Head of caudate nucleus (tissue), 42 donors: Measurements from ENCODE around the gene EPHB2.
"Not testable (repeated sequence)": the region's sequence is repeated elsewhere in the genome, so short reads cannot be mapped to it uniquely, and the experiment has no call there.

Experiments used
- DNase-seq, 42 donors: peaks; one replicate each; pipeline versions ENCODE4 v3.0.0 to v3.0.0-alpha.2; 2020 to 2021; ENCODE audit warnings: mixed read lengths in 7 of 42
- intact Hi-C: fragments of 100-400 bp; cut with DNase I; formaldehyde crosslinking; loops from one replicate; pipeline ENCODE4 v1.15.0; 2022

The EPHB2 gene

DNA sequence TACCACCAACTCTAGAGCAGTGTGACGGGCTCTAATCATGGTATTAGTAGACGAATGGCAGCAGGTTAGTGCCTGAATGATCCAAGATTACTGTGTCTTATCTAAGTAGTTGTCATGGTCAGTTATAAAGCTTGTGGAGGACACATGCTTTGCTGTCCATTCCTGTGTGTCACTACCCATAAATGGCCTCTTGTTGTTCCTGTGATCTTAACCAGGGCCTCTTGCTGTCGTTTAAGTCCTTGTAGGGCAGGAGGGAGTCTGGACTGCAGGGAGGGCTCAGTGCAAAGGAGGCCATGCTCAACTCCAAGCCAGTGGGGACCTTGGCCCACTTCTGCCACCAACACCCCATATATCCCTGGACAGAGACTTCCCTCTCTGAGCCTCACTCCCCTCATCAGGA is 130.5 kb downstream of the EPHB2 start:
- intact Hi-C loops: no loop called here
- no peak for DNase-seq

DNA sequence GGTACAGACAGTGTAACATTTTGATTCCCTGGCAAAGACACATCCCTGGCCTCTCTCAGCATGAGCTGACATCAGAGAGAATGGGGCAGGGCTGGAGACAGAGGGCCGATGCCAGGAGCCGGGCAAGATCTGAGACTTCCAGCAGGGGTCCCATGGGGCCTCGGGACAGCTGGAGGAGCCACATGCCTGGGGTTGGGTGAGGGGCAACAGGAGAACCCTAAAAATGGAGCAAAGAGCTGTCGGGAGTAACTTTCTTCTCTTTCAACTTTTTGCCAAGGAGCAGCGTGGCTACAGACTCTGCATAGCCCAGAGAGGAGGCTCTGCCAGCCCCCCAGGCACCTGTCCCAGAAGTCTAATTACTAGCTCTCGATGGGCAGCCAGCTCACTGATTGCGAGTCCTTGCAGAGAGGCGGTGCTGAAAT is 131.2 kb downstream of the EPHB2 start:
- peak in 33 of 42 donors; percentile 27 to 78 (median 57) for DNase-seq
- intact Hi-C loops: no loop called here

DNA sequence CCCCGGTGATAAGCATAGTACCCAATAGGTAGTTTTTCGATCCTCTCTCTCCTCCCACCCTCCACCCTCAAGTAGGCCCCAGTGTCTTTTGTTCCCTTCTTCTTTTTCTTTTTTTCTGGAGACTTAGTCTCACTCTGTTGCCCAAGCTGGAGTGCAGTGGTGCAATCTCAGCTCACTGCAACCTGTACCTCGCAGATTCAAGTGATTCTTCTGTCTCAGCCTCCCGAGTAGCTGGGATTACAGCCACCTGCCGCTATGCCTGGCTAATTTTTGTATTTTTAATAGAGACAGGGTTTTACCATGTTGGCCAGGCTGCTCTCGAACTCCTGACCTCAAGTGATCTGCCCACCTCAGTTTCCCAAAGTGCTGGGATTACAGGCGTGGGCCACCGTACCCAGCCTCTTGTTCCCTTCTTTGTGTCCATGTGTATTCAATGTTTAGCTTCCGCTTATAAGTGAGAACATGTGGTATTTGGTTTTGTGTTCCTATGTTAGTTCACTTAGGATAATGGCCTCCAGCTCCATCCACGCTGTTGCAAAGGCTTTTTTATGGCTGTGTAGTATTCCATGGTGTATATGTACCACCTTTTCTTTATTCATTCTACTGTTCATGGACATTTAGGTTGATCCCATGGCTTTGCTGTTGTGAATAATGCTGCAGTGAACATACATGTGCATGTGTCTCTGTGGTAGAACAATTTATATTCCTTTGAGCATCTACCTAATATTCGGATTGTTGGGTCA is 133.0 kb downstream of the EPHB2 start:
- intact Hi-C loops, DNase-seq: not testable (repeated sequence)

DNA sequence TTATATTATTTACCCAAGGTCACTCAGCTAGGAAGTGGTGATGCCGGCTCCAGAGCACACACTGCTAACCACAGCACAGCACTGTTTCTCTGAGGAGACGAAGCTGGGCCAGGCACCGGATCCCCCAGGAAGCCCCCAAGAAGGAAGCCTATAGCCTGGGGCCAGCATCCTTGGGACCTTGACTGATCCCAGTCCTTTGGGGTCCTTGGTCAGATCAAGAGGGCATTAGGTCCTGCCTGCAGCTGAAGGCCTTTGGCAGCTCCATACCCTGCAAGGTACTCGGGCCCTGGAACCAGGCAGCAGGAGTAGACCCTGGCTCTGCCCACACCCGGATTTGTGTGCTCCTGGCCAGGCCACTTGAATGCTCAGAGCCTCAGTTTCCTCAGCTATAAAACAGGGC is 134.0 kb downstream of the EPHB2 start:
- intact Hi-C loops: no loop called here
- DNase-seq: no peak

DNA sequence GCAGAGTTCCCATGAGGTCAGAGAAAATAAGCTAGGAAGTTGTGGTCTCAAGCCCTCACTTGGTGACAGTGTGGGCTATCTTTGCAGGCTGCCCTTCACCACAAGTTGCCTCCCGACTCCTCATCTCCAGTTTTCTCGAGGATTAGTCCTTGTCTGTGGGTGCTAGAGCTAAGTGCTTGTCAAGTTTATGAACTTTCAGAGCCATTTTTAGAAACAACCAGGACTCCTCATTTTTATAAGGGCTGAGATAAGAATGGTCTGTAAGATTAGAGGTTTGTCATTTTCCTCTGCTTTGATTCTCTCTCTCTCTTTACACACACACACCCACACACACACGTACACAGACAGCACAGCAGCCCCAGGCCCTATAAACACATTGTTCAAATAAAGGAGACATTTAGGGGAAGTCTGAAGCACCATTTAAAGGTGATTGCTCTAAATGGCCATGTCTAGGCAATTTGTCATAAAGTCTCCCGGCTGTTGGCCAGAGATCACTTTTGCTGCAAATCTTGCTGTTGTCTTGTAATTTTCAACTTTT is 134.8 kb downstream of the EPHB2 start:
- DNase-seq: no peak
- intact Hi-C loops: no loop called here

- DNase-seq: peak in 40 of 42 donors; percentile 39 to 89 (median 70)
- intact Hi-C loops: no loop called here
These were observed 135.8 kb downstream of the EPHB2 start for GRCh38 chr1:22846458-22846857.

DNA sequence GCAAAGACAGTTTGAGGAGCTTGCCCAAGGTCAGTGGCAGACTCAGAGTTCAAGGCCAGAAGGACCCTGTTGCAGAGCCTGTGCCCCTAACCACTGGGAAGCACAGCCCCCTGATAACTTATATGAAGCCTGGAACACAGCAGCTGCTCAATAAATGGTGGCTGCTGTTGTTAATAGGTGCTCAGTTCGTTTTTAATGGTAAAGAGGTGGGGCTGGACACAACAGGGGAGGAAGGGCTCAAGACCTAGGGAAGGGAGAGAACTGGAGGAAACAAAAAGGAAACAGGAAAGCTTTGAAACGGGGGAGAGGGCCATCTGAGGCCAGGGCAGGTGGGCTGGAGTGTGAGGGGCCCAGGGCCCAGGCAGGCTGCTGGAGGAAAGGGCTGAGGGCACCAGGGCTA is 136.6 kb downstream of the EPHB2 start:
- no peak for DNase-seq
- intact Hi-C loops: no loop called here

DNA sequence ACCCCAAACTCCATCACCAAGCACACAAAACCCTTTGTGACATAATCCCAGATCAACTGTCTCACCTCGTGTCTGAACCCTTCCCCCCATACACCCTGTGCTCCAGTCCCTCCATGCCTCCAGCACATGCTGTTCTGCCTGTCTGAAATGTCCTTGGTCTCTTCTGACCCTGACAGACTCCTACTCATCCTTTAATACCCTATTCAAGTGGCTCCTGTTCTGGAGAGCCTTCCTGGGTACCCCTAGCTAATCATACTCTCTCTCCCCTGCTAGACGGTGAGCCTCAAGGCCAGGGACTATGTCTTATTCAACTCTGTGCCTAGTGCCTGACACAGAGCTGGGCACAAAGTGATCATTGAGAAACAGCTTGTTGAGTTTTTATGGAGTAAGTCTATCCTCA is 137.1 kb downstream of the EPHB2 start:
- intact Hi-C loops: no loop called here
- DNase-seq: no peak

DNA sequence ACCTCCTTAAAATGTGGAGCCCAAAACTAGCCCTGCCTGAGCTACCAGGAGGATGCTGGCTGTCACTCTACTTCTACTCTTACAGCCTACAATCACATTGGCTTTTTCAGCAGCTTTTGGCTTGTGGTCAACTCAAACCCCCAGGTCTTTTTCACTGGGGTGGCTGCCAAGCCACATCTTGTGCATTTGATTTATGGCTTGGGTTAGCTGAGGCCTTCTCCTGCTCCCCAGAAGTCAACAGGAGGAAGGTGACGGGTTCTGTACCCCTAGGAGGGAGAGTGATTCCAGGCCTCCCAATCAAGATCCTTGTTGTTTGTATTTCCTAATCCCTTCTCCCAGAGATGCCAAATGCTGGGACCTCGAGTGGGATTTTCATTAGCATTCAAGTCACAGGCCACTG is 137.8 kb downstream of the EPHB2 start:
- intact Hi-C loops: no loop called here

DNA sequence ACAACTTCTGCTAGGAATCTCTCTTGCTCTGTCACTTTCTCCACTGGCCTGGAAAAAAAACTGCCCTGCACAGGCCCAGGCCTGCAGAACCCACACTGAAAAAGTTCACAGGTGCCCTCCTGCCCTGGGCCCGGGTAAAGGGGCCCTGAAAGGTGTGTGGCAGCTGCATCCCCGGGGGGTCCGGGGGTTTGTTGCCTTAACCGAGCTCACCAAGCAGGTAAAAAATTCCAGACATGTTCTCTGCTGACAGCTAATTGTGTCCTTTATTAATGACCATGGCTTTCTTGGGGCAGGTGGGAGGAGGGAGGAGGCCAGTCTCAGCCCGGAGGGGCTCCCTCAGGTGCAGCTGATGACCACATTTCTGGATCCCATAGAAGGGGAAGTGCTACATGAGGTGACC is 139.1 kb downstream of the EPHB2 start:
- intact Hi-C loops: no loop called here
- DNase-seq: no peak

More for the DNA sequence above, 137.8 kb downstream of the EPHB2 start:
- DNase-seq: no peak

DNA sequence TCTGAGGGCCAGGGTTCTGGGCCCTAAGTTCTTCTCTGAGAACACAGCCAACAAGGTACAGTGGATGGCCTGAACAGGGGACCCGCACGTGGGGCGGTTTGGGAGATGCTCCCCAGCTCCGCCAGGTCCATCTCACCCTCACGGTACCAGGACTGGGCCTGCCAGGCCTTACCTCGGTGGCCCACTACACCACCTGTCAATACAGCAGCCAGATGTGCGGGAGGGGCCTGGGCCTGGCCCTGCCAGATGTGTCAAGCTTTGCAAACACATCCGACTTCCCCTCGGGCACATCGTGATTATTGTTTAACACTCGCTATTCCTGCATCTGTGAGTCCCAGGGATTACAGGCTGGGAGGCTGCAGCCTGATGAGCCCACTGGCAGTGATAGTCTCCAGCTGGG is 139.6 kb downstream of the EPHB2 start:
- no peak for DNase-seq
- intact Hi-C loops: no loop called here

DNA sequence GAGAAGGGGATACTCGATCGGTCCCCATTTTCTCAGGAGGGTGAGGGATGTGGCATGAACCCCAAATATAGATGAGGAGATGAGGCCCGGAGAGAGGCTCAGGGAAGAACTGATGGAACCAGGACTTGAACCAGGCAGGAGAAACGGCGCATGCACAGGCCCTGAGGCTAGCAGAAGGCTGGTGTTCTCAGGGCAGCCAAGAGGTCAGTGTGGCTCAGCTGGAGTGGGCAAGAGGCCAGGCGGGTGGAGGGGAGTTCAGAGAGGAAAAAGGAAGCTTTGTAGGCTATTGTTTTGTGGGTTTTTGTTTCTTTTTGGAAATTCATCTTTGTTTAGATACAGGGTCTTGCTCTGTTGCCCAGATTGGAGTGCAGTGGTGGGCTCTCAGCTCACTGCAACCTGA is 140.0 kb downstream of the EPHB2 start:
- DNase-seq: peak; percentile 71 to 94 (median 87)
- intact Hi-C loops: no loop called here

DNA sequence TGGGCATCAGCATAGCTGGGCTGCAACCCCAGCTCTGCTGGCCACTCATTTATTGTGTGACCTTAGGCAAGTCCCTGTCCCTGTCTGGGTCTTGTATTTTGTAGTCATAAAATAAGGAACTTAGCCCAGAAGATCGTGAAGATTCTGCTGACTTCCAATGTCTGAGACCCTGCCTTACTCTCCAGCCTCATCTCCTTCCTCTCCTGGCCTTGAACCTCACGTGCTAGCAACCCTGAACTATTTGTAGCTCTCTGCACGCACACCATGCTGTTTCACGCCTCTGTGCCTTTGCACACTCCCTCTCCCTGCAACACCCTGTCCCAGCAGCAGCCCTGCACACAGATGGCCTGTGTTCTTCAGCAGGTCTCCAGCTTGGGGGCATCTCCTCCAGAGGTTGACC is 140.9 kb downstream of the EPHB2 start:
- intact Hi-C loops: no loop called here
- no peak for DNase-seq

DNA sequence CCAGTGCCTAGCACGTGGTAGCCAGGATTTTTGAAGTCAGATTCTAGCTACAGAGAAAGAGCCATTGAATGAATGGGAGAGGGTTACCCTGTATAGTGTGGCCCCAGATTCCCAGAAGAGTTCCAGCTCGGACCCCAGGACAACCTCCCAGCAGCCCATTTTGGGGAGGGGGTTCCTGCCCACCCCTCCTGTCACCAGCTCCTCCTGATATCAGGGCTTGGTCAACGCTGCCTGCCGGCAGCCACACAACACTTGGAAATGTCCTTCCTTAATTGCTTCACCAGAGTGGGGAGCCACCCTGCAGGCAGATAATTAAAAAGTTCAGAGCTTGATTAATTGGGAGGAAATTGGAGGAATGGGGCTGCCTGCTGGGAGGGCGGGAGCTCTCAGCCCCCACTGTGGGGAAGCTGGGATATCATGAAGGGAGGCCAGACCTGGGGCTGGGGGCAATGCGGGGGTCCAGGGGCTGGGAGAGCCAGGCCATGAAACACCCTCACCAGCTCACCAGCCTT is 141.6 kb downstream of the EPHB2 start:
- intact Hi-C loops: no loop called here

GRCh38 chr1:22853651-22854185 is 143.1 kb downstream of the EPHB2 start:
- intact Hi-C loops: no loop called here
- DNase-seq: no peak

More for the DNA sequence above, 141.6 kb downstream of the EPHB2 start:
- no peak for DNase-seq

DNA sequence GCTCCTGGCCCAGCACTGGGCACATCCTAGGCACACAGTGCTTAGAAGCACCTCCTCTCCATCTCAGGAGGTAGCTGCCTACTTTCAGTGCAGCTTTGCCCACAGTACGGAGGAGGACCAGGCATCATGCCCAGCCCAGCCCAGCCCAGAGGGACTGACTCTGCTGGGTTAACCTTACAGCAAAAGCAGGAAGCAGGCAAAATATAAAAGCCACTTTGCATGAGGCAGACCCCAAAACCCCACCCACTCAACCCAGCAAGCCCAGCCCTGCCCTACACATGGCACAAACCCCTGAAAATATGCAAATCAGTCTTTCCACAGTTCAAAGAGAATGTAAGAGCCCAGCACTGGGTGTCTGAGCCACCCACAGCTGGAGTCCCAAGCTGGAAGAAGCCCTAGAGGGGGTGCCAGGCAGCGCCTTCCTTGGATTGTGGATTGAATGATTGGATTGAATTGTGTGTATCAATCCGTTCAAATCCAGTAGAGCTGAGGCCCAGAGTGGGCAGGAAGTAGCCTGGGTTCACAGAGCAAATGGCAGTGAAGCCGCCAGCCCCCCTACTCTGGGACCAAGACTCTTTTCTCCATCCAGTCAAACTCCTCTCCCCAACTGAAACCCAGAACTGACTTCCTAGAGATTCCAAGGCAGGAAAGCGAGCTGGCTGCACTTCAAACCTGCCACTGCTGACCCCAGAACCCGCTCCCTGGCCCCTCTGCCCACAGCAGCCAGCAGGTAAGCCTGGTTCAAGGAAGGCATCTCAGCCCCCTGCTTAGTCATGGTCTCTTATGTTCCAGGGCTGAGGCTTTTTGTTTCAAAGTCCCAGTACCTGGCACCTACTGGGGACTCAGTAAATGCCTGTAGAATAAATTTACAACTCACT is 144.3 kb downstream of the EPHB2 start:
- DNase-seq: peak in 1 of 42 donors; percentile 26
- intact Hi-C loops: no loop called here

DNA sequence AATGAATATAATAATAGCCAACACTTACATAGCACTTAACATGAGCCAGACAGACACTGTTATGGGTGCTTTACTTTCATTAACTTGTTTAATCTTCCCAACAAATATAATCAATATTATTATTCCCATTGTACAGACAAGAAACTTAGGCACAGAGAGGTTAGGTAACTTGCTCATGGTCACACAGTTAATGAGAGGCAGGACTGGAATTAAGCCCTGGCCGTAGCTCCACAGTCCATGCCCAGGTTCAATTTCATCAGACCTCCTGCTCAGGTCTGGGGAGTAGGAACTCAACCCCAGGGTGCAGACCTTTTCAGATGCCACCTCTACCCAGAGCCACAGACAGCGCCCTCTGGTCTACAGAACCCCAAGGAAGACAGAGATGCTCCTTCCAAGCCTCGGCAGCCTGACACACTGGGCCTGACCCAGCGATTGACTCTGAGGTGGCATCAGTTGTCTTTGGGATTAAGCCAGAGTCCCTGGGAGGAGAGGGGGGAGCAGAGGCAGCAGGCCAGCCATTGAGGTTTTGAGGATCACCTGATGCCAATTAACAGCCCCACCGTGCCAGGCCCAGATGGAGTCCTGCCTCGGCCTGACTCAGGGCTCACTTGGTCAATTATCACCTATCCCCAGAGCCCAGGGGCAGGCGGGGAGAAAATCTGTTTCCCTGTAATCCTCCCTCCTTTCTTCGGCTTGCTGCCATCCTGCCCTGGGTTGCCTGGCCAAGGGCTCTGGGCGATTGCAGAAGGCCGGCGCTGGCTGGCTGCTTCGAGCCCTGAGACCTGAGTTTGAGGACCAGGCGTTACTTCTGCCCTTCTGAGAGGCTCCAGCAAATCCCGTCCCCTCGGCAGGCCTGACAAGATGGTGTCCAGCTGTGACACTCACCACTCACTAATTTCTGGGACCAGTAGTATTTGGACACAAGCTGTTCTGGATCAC is 145.3 kb downstream of the EPHB2 start:
- intact Hi-C loops: no loop called here
- DNase-seq: peak in 25 of 42 donors; percentile 16 to 74 (median 42)

DNA sequence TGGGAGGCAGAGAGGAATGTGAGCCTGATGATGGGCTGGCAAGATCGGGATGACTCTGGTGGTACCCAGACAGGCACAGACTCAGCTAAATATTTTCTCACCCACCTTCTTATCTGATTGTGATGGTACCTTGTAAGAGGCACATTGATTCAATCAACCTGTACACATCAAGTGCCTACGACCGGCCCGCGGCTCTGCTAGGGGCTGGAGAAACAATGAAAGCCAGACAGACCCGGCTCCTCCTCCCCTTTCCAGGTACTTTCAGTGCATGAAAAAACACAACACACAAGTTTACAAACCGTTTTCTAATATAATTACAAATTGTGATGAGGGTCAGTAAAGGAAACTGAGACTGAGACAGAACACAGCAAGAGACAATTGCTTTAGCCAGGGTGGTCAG is 147.0 kb downstream of the EPHB2 start:
- no peak for DNase-seq
- intact Hi-C loops: no loop called here

DNA sequence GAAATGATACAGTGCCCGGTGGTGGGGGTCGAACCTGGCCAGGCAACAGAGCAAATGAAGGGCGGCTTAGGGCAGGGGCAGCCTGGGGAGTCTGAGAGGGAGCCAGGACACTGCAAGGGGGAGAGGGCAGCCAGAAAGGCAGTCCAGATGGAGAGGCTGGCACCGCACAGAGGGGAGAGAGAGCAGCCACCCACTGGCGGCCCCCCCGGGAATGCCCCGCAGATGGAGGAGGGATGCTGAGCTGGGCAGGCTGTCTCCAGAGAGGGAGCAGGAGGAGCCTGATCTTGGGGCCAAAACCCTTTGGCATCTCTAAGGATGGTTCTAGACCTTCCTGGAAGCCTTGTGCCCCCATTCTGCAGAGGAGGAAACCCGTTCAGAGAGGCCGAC is 149.8 kb downstream of the EPHB2 start:
- intact Hi-C loops: no loop called here
- DNase-seq: peak in 17 of 42 donors; percentile 19 to 66 (median 40)
